ENCODE results near the gene SIX3.

Gene SIX3

DNA sequence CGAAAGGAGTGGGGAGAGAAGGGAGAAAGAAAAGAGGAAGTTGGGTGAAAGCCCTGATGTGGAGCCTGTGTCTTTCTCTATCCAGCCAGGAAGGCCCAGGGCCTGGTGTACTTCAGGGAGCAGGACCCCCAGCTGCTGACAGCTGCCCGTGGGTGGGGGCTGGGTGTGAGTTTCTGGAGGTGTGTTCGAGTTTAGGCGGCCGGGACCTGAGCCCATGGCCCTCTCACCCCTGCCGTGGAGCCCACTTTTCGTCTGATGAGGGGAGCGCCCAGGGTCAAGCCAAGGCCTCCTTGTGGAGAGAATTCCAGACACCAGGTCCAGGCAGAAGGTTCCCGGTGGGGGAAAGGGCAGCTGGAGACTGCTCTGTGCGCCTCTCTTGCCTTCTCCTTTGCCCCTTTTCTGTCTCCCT, 2.2 kb downstream of the SIX3 start:
- DNase-seq (ENCODE audit: low read depth in 2 of 2) = no peak

DNA sequence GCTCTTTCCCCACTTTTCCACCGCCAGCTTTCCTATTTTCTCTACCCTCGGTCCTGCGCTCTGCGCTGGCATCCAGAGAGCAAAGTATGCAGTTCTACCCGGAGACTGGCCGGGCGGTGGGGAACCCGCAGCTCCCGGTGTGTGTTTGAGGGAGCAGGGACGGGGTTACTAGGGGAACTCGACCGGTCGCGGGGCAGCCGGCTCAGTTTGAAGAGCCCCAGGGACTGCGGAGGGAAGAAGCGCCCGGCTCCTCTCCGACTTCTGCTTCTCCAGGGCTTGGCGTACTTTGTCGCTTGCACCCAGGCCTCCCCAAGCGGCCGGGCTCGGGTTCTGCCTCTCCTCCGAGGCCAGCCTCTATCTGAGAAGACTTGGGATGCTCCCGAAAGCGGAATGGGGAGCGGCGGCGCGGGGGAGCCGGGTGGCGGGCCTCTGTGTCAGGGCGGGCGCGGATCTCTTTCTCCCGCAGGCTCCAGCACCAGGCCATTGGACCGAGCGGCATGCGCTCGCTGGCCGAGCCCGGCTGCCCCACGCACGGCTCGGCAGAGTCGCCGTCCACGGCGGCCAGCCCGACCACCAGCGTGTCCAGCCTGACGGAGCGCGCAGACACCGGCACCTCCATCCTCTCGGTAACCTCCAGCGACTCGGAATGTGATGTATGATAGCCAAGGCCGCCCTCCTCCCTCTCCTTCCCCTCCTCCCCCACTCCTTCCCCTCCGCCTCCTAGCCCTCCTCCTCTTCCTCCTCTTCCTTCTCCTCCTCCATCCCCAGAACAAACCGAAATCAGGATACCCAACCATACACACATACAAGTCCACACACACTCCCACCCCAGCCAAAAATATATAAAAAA, 2.8 kb downstream of the SIX3 start:
- DNase-seq (ENCODE audit: low read depth in 2 of 2) = no peak

DNA sequence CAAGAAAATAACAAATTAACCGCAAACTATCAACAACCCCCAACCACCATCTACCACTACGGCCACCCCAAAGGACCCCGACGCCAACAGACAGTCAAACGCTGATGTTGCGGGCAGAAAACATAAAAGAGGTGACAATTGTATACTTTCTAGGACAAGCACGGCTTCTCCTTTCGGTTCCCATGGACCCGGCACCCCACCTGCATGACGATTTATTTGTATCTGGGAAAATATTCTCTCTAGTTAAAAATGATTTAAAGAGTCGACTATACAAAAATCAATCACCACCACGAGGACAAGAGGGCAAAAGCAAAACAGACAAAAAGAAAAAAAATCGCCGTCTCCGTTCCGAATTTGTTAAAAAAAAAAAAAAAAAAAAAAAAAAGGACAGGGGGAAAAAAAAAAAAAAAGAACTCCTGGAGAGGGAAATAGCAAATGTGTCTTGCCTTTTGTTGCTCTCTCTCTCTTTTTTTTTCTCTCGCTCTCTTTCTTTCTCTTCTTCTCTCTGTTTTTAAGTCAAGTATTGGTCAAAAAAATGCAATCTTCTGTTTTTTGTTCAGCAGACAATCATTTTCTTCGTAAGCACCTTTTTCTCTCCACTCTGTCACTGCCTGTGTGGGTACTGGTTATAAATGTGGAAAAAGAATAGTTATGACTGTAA, 3.6 kb downstream of the SIX3 start:
- no peak for DNase-seq (ENCODE audit: low read depth in 2 of 2)

DNA sequence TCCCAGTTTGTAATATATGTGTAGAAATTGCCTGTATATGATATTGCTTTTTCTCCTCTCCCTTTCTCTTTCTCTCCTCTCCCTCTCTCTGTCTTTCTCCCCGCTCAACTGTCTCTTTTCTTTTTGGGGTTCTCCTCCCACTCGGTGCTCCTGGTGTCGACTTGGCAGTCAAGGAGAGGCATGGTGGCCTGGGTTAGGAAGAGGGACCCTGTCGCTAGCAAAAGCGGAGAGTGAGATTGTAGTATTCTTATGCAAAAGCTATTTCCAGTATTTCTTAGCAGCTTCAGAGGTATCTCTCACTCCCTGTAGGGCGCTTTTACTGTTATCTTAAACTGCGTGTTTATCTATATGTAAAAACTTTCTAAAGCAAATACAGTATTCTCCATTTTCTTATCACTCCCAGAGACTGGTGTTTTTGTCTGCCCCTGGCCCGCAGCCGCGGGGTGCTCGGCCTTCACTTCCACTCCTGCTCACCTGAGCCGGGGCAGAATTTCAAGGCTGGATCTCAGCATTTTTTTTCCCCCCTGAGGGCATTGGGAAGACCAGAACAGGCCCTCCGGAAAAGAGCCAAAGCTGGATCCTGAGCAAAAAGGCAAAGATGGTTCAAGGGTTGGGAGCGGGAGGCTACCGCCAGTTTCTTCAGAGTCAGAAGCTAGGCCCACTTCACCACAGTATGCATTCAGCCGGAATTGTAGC, 4.3 kb downstream of the SIX3 start:
- no peak for DNase-seq (ENCODE audit: low read depth in 2 of 2)

DNA sequence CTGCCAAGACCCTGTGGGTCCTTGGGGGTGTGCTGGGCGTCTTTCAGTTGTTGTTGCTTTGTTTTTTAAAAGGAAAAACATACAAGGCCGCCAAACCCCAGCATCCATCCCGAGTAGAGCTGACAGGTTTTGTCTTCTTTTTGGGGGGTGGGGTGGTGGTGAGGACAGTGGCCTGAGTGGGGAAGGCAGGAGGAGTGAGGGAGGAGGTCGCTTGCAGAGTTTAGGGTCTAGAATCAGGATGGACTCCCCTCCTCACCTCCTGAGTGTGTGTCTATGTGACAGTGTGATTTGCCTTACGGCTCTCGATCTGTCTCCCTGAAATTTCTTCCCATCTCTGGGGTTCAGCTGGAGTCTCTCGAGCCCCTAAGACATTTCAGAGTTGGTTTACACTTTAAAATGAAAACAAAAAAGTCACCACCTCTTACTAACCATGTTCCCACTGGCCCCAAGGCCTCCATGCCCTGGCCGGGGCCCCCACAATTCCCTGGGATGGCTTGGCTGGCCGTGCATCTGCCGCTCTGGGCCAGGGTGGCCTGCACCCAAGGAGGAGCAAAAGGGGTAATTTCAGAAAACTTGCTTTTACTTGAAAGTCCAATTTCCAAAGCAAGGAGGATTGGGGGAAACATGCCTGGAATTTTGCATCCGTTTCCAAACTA, 5.0 kb downstream of the SIX3 start:
- DNase-seq (ENCODE audit: low read depth in 2 of 2) = no peak

DNA sequence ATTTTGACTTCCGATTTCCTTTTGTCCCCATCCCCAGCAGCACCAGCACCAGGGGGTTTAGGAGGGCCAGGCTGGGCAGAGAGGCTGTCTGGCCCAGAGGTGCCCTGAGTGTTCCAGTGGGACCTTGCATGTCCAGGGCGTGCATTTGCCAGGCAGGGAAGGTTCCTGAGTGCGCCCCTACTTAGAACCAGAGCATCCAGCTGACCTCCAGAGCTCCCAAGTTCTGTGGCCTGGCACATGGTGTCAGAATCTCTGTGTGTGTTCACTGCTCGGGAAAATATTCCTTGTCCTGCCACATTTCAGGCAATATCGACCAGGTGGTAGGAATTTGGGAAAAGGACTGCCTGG, 5.5 kb downstream of the SIX3 start:
- no peak for DNase-seq (ENCODE audit: low read depth in 2 of 2)

DNA sequence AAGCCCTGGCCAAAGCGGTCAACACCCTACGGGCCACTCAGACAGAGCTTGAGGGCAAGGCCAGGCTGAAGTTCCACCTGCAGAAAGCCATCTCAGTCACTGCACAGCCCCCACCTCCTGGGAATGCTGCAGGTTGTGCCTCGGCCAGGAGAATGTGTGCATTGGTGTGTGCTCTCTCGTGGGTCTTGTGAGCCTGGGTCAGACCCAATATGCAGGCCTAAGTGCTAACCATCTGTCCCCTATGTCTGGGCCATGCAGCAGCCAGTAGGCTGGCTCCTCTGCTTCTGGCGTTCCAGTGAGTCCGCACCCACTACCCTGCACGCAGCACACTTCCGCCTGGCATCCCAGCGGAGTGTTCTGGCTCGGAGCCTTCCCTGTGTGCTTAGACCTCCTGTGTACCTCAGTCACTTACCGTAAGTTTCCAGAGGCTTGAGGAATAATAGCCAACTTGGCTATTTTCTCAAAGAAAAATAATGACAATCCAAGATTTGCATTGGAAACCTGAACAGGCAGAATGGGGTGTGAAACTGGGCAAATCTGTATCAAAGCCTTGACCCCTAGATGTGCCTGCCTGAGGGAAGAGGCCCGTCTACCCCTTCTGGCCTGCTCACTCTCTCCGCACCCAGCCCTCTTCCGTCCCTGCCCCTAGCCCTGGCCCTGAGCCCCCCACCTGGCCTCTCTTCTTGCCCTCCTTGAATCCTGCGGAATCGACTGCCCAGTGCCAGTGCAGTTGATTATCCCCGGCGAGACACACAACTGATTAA, 7.2 kb downstream of the SIX3 start:
- no peak for DNase-seq (ENCODE audit: low read depth in 2 of 2)

DNA sequence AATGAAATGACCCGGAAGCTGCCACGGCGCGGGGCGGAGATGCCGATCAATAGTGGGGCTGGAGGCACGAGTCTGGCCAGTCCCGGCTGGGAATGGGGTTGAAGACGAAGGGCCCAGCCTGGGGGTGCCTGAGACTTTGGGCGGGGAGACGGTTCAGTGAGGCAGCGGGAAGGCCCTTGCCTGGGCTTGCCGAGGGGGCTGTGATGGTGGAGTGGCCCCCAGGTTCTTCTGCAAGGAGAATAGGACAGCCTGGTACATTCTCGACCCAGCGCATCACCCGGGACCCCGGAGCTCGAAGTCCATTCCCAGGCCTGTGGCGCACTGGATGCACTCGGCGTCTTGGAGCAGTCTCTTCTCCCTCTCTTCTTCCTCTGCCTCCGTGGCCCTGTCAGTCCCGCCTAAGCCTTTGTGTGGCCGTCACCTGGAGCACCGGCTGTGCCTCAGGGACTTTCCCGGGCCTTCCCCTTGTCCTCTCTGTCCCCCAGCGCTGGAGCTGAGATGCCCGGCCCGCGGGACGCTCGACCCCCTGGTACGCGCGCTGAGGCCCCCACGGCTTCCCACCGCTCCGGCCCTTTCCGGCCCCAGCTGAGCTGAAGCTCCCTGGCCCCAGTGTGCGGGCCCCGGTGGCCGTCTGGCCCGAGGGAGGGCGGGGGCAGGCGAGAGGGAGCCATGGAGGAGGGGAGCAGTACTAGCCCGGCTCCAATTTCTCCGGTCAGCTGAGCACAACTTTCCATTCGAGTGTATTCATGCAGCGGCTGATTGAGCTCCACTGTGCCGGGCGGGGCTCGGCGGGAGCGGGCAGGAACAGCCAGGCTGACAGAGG, 8.0 kb downstream of the SIX3 start:
- DNase-seq (ENCODE audit: low read depth in 2 of 2) = no peak

DNA sequence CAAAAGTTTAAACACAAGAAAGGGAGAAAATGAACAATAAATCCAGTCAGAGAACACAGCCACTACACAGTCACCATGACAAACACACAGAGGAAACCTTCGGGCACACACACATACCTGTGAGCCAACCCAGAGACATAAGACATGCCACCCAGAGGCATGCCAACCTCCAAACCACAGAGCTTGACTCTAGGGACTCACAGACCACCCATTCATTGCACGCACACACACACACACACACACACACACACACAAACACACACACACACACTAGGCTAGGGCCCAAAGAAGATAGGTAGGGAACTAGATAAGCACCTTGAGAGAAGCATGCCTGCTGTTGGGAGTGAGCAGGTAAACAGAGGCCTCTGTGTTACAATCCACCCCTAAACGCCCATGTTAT, 9.1 kb downstream of the SIX3 start:
- DNase-seq (ENCODE audit: low read depth in 2 of 2) = no peak

DNA sequence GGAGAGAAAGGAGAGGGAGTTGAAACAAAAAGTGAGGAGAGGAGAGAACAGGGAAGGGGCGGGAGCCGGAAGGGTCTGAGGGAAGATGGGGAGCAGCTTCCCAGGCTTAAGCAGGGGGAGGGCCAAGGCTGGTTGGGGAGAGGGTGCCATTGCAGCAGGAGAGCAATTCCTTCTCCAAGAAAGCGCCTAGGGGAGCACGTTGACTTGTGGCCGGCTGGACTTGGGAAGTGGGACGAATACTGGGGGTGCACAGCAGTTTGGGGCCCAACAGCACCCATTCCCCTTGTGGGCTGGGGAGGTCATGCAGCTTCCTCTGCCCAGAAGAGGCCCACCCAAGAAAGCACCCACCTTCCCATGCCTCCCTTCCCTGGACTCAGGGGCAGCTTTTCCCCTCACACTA, 9.6 kb downstream of the SIX3 start:
- no peak for DNase-seq (ENCODE audit: low read depth in 2 of 2)

DNA sequence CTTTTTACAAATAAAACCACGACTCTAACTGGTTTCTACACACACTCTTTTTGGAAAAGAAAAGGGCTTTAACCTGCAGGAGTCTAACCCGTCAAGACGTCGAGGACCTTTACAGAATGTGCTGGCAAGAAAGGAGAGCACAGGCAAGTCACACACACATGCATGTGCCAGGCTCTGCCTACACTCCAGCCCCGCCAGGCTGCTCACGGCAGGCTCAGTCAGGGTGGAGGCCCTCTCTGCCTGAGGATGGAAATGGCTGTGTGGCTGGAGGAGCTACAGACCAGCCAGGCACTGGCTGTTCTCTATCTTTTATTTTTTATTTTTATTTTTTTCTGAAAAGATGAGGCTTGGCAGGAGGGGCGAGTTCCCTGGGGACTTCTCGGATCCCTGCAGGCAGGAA, 10.2 kb downstream of the SIX3 start:
- no peak for DNase-seq (ENCODE audit: low read depth in 2 of 2)

DNA sequence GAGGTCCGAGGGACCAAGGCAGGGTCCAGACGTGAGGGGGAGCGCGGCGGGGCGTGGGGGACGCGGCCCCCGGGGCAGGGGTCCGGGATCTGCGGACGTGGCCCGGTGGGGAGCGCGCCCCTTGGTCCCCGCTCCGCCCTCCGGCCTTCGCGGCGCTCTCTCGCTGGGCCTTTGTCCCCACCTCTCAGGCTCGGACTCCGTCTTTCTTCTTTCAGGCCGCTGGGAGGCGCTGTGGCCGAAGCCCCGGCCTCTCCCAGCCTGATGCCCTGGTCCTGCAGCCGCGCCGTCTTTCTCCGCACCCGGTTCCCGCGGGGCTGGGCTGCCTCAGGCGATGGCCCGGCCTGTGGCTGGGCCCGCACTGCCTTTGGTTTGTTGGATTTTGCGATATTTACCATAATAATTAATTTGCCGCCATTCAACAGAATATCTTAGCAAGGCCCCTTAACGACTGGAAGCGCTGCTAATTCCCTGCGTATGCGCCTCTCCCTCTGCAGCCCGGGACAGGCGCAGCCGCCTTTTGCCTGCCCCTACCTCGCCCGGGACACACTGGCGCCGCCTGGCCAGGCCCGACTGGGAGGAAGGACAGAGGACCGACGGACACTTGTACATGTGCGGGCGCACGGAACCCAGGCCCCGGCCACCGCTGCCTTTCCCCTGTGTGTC, 10.8 kb downstream of the SIX3 start:
- DNase-seq (ENCODE audit: low read depth in 2 of 2) = peak; percentile 41 to 52

DNA sequence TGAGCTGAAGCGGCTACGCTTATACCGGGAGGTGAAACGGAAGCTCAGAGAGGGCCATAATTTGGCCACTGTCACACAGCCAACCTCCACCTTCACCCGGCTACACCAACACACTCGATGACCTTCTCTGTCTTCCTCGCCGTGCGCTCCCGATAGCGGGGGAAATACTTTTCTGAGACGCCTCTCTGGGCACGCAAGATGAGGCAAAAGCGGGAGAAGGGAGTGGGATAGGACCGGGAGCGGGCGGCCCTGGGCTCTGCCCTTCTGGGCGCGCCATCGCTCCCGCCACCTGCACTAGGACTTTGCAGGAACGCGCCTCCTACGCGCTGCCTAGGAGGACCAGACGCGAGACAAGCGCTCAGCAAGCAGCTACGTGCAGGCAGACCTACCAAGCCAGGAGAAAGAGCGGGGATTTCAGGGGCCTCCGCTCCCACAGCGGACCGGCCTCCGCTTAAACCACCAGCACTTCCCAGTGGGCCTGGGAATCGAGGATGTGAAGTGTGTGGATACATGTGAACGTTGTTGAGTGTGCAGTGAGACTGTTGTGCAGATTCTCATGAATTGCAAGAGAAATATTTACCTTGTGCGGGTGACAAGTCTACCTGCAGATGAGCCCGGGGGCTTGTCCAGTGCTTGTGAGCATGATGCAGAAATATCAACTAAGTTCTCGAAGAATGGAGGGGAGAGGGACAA, 11.4 kb downstream of the SIX3 start:
- DNase-seq (ENCODE audit: low read depth in 2 of 2) = no peak

DNA sequence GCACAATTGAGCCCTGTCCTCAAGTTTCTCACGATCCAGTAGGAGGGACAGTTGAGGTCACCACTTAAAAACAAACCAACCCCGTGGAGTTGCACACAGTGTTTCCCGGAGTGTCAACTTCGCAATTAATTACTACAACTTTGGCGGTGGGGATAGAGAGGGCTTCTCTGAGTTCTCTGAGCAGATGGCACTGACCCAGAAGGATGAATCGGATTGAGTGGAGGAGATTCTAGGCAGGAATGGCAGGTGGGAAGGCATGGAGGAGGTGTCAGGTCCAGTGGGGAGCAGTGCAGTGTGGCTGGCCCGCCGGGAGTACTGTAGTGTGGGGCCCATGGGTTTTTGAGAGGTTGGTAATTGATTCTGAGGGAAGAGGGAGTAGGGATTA, 12.0 kb downstream of the SIX3 start:
- DNase-seq (ENCODE audit: low read depth in 2 of 2) = no peak

DNA sequence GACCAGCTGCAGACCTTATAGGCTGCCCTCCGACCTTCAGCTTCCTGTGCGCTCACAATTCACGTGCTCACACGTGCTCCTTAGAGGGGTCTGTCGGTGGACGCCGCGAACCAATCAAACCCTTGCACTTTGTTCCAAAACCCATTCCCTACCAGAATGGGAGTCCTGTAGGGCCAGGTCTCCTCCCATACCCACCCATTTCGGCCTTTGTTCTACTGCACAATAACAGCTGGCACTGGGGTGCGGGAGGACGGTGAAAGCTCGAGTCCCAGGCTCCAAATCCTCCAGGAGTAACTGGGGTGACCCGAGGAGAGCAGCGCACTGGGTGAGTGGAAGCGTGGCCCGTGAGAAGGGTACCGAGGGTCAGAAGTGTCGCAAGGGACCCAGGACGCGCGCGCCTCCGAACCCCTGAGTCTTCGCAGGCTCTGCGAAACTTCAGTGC, 13.0 kb downstream of the SIX3 start:
- DNase-seq (ENCODE audit: low read depth in 2 of 2) = no peak

DNA sequence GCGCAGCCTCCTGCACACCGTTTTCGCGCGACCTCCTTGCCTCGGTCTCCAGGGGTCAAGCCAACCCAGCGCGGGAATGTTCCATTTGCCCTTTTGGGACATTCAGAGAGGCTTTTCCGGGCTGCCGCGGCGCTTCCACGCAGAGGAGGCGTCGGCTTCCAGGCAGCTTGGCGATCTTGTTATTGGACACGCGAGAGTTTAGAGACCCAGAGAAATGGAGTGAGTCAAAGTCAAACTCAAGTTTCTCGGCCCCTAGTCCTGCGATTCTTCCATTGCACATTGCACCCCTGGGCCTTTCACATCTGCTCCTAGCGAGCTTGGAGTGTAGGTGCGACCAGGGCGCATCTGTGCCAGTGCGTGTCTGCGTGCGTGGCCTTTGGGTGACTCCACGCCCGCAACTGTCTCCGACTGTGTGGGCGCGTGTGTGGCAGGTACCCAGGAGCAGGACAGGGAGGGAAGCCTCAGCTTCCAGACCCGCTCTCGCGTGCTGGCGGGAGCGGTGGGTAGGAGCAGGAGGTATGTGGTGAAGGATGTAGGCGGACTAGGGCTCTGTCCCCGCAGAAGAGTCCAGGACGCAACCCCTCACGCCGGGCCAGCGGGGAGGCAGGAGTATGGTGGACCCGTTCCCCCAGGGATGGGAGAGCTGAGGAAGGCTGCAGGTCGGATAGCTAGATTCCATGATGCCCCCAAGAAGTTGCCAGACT, 13.5 kb downstream of the SIX3 start:
- no peak for DNase-seq (ENCODE audit: low read depth in 2 of 2)

DNA sequence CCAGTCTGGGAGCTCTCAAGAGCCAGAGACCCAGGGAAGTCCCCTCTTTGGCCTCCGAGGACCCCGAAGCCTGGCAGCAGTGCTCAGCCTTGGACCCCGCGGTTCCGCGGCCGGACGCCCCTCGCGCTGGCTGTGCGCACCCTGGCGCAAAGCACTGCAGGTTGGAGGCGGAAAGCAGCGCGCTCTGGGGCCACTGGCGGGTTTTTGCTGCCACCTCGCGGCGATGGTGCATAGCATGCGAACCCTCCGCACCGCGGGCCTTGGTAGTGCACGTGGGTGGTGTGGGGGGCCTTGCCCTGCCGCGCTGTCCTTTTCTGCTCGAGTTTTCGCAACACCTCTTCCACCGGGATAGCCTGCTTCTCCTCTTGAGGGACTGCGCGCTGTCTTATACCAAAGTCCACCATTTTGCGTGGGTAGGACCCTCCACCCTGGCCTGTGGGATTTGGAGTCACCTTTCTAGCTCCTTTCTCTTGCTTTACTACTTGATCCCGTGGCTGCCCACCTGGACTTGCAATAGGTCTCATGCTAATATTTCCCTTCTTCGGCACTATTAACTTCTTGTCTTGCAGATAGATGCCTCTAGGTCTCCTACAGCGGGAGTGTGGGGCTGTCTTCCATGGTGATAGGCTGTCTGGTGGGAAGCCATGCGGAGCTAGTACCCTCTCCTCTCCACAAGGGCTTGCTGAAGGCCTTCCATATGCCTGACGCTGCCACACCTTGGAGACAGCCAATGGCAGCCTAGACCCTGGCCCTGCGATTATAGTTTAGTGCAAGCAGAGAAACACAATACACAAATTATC, 14.3 kb downstream of the SIX3 start:
- peak; percentile 72 to 78 for DNase-seq (ENCODE audit: low read depth in 2 of 2)

DNA sequence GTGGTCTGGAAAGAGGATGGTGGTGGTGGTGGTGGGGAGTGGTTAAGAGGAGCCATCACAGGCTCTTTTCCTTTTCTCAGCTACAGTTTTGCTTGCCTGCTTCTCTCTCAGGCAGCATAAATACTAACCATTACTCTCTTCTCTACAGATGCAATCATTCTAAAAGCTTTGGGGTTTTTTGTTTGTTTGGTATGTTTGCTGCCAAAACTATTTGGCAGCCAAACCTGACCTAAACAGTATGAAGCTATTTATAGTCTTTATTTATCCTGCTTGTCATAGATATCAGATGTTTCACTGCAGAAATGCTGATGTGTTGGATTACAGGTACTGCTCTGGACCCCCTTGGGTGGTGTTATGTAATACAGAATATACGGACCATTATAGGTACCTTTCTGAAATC, 15.3 kb downstream of the SIX3 start:
- no peak for DNase-seq (ENCODE audit: low read depth in 2 of 2)
